GM18526 (cell line): ENCODE measurements around the gene SIRT7.

Experiments
- POLR2A ChIP-seq: IDR thresholded peaks from 3 replicates; pipeline ENCODE4 v1.6.1; 2011; ENCODE audit not compliant: insufficient read length; ENCODE audit errors: extremely low read depth

Gene SIRT7

DNA sequence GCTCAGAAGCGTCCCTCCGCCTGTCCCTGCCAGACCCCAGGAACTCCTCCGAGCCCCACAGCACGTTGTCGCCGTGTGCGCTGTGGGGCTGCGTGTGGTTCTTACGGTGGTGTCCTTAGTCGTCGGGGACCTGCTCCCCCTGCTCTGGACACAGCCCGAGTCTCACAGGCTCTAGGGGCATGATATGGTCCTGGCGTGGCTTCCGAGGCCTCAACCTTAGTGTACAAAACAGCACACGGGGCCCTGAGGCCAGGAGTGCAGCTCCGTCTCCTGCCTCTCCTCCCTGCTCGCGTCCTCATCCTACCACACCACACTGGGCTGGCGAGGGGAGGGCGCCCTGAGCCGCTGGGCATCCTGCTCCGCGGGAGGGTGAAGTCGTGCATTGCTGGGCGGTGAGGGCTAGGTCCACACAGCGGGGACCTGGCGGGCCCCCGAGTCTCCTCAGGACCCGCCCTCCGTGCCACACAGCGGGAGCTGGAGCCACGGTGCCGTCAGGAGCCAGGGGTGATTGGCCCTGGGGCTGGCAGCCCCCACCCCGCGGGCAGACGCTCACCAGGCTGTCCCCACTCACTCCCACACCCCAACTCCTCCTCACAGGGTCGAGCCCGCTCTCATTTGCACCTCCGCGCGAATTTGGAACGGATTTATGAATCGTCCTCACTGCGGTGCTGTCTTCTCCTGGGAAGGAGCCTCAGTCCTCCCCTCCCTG lies 10.7 kb upstream of the SIRT7 start:
- no peak for TF ChIP-seq POLR2A

DNA sequence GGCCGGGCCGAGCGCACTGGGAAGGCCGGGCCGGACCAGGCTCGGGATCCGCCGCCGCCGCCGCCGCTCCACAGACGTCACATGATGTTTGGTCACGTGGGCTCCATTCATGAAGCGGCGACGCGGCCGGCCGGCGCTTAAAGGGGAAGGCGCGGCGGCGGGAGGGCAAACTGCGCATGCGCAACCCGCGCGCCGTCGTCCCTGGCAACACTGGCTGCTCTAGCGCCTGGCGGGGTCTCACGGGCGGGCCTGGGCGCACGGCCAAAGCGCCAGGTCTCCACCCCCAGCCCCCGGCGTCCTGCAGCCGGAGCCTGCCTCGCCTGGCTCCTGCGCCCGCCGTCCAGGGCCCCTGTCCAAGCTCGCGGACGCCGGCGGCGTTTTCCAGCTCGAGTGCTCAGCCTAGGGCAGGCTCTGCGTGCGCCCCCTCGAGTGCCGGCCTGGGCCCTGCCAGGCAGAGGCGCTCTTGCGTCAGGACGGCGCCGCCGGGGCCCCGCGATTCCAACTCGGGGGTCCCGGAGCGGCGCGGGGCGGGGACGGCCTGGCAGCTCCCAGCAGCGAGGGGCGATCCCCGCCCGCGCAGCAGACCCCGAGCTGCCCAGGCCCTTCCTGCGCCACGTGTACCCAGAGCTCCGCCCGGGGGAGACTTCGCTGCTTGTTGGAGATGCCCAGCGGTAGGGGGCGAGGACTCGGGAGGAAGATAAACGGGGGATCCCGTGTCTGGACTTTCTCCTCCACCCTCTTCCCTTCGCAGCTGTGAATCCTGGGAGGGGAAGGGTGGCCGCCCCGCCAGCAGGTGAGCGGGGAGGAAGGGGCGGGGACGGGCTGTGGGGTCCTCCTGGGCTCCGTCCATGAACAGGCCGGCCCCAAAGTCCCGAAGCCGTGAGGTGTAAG lies 9.9 kb upstream of the SIRT7 start, which contains the start of gene MAFG:
TSS of gene MAFG (minus strand) at position 83 of the 891 bp plus-strand sequence. CDS start 4,550 bp downstream, outside the sequence.
- TF ChIP-seq POLR2A = peak; percentile 43

DNA sequence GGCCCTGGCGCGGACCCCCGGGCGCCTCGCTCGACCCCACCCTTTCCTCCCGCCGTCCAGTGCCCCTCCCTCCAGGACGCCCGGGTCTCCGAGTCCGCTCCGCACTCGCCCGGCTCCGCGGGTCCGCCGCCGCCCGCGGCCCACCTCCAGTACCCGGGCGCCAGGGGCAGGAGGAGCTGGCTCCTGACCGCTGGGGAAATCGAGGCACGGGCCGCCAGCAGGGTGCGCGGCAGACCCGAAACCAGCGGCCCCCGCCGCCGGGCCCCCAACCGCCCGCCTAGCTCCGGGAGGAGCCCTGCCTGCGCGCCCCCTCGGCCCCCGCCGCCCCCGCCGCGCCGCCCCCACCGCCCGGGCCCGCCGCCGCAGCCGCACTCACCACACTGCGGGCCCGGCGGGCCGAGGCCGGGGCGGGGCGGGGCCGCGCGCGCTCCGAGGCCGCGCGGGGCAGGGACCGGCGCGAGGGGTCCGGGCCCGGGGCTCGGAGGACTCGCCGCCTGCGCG lies 9.2 kb upstream of the SIRT7 start:
- no peak for TF ChIP-seq POLR2A

DNA sequence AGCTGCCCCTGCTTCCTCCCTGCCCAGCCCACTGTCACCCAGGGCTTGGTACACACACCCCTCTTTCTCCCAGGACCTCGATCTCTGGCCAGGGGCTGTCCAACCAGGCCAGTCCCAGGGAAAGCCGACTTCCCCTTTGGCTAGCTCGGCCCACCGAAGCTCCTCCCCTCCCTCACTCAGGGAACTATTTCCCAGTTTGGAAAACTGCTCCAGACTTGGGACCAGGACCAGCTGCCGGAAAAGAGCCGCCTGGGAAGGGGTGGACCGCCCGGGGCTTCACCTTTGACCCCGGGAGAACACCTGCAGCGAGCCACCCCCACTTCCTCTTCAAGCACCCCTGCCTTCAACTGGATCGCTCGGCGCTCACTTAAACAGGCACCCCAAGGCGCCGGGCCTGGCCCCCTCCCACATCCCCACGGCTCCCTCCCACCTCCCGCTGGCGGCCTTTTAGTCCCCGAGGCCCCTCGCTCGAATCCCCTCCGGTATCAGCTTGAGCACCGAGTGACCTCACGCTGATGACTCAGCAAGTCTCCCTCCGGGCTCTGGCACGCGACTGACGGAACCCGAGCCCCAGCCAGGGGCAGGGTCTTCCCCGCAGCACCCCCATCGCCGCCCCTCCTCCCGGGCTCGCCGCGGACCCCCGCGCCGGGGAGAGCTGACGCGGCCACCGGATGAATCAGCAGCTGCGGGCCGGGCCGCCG lies 8.6 kb upstream of the SIRT7 start:
- no peak for TF ChIP-seq POLR2A

DNA sequence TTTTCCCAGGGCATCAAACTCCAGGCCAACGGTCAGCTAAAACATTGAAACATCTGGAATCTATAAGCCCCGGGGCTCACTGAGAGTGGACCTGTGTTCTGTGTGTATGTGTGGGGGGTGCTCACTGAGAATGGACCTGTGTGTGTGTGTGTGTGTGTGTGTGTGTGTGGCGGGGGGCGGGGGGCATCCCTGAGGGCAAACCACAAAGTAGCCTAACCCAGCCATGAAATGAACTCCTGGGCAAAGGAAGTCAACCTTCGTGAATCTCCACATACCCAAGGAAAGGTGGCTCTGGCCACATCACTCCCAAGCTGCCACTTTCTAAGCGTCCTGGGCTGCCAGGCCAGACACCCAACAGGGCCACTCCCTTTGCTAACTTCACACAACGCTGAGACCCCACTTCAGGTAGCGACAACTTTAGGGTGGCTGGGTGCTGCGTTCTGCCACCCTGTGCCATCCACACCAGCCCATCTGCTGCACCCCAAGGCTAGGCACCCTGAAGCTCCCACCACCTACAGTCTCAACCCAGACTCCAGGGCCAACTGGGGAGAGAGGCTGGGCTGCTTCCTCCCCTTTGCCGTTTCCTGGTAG lies 8.0 kb upstream of the SIRT7 start:
- TF ChIP-seq POLR2A = no peak

DNA sequence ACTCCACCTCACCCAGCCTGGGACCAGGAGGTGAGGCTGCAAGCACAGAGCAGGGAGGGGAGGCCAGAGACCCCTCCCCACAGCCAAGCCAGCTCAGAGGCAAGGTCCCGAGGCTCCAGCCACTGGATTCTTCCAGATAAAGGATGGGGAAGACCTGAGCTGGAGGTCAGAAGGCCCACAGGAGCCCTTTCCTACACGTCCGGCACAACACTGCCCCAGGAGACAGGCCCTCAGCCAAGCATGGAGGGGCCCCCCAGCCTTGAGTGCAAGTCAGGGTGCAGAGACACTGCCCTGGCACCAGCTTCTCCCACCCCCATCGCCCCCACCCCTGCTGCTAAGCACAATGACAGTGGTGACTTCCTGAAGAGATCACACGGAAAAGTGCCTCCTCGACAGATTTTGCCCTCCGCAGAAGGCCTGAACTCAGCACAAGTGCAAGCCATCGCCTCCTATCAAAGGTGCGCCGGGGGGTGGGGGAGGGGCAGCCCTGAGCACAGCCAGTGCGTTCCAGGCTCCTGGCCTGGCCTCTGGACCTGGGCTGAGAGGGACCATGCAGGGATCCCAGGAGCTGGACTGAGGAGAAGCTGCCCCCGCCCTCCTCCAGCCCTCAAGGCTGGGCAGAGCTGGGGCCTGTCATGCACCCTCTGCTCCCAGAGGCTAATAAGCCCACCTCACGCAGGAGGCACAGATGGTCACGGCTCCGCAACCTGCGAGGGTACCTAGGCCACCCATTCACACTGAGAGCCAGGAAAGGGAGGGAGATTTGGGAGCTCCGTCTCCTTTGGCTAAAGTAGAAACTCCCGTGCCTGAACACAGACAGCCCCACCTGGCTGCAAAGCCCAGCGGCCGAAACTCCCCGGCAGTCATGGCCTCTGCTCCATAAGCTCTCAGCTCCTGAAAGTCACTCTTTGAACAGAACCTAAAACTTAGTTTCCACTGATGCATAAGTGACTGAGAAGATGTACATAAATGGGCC lies 6.9 kb upstream of the SIRT7 start:
- no peak for TF ChIP-seq POLR2A

DNA sequence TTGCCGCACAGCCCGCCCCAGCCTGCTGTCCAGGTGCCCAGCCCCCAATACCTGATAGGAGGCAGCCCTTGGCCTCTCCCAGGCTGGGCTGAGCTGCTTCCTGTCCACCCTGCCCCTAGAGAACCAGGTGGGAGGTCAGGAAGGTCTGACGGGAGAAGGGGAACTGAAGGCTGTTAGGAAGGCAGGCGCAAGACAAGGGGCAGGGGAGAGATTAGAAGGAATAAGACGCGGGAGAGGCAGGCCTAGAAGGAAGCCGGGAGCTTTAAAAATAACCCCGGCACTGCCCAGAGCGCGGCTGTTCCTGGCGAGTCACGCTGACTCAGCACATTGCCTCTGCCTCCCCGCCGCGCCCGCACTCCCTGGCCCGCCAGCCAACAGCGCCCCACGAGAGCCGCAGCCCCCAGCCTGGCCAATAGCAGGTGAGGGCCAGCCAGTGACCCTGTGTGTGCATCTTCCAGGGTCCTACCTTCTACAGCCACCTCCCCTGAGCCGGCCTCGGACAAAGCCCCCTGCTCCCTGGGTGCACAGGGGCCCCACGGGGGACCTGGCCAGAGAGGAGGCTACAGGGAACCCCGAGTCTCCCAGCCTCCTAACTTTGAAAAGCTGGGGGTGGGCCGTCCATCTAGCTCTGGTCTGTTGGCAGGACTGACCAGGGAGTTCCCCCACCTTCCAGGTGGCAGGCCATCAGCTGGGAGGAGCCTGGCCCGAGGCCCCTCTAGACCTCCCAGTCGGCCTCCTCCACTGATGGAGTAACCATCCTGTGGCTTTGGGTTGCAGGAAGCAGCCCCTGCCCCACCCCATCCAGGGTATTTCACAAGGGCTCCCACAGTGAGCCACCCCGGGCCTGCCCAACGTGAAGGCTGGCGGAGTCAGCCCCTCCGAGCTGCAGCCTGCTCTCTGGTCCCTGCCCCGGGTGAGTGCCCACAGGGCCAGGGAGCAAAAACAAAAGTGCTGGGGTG lies 5.6 kb upstream of the SIRT7 start:
- TF ChIP-seq POLR2A = no peak

DNA sequence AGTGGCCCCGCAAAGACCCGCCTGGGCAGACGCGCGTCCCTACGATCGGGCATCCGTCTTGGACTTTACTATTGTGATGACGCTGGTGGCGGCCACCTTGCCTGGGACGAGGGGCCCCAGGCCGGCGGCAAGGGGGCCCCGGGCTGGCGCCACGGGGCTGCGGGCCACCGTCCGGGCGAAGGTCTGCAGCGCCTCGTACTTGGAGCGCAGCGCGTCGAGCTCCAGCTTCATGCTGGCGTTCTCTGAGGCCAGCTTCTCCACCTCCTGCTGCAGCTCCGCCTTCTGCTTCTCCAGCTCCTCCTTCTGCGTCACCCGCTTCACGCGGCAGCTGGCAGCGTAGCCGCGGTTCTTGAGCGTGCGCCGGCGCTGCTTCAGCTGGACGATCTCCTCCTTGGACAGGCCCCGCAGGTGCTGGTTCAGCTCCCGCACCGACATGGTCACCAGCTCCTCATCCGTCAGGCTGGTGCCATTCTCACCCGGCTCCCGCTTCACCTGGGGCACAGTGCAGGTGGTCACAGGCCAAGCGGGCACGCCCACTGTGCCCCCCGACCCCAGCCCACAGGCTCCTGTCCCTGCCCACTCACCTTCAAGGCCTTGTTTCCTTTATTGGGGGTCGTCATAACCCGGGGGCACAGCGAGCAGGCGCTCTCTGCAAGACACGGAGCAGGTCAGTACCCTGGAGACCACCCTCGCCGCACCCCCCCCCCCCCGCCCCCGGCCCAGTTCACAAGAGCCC lies 4.8 kb upstream of the SIRT7 start:
- no peak for TF ChIP-seq POLR2A

DNA sequence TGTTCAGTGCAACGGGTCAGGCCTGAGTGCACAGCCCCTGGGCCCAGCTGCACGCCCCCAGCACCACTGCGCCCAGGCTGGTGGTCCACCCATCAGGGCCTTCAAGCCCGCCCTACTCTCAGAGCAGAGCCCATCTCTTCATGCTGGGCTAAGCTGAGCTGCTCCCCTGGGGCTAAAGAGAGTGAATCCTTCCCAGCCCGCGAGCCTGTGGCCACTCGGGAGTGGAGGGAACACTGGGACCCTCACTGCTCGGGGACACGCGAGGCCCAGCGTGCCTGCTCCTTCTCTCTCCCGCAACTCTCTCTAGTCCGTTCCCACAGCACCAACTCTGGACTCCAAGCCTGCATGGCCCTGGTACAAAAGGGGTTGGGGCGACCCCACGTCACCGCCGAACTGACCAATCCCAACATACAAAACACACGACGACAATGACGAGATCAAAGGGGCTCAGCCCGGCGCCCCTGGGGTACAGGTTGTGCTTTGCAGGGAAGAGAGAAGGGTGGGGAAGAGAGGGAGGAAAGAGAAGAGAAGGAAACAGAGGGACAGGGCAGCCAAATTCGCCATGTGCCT lies 4.1 kb upstream of the SIRT7 start:
- no peak for TF ChIP-seq POLR2A

DNA sequence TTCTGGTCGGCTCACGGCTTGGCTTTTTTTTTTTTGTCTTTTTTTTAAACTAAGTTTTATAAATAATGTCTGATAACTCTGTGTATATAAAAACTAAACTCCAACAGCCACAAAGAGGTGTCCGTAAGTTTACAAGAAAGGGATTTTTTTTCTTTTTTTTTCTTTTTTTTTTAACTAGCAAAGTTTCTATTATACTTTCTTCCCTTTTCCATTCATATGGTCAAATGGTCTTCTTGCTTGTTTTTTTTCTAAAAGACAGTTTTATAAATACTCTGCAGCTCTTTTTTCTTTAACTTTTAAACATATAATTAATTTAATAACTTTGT lies 3.5 kb upstream of the SIRT7 start:
- TF ChIP-seq POLR2A = no peak

DNA sequence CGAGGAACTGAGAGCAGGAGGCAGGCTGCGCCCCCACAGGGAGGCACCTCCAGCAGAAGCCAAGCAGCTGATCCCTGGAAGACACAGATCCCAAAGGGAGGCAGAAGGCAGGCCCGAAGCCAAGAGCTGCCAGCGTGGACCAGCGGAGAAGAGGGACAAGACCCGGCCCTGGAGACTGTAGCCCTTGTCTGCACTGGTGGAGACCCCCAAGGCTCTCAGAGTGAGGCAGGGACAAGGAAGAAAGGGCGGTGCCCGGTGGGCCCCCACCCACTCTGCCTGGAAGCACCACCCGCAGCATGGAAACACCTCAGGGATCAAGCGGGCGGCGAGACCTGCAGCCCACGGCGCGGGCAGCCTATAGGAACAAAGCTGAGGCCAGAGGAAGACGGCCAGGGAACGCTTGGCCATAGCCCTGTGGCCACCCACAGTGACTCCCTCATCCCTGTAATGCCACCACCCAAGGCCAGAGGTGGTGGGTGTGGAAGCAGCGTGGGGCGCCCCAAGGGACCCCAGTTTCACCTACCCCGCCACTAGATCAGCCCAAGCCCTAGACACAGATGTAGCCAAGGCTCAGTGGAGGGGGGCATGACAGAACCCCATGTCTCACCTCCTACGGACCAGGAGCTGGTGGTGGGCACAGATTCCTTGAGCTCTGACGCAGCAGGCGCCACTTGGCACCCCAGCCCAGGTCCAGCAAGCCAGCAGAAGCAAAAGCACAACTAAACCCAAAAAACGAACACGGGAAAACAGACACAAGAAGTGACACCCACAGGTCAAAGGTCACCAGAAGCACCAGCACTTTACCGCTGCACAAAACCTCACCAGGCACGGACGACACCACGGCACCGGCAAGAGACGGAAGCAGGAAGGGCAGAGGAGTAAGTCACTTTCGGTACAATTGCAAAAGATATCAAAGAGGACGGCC lies 2.9 kb upstream of the SIRT7 start:
- TF ChIP-seq POLR2A = no peak
